HG02610 (cell line): ENCODE measurements around the gene FRG1.
"Not testable (repeated sequence)": the region's sequence is repeated elsewhere in the genome, so short reads cannot be mapped to it uniquely, and the experiment has no call there.

Experiments used
- ATAC-seq: cut with Tn5 transposase; IDR thresholded peaks from one replicate; pipeline ENCODE4 v1.9.1; 2021; ENCODE audit warnings: mild to moderate bottlenecking, moderate library complexity; ENCODE audit not compliant: unreplicated experiment

FRG1 gene

GRCh38 chr4:189940178-189941004, at the start of gene FRG1:
Gene FRG1 (plus strand): TSS chr4:189940872. CDS start chr4:189941010, 138 bp downstream.
- ATAC-seq = peak; percentile 100

- ATAC-seq = no peak
Measured at GRCh38 chr4:189897667-189898066, 43.0 kb upstream of the FRG1 start.

DNA sequence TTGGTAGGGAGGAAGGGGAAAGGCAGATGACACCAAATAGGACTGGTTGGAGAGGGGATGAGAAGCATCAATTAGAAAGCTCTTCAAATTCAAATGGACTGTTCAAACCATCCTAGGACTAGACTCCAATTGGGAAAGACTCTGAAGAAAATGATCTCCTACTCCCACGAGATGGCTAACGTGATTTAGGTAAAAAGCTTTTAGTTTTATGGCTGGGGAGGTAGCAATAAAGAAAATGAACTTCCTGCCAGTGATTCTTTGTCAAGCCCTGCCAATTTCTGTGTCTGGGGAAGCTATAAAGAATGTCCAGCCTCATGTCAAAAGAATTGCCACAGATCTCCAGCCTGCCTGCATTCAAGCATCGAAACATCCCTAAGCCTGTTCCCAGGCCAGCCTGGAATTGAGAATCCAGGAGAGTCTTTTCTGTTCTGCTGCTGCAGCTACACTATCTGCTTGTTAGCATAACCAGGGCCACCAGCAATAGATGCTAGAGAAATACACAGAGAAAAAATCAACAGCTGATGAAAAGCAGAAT, 41.1 kb upstream of the FRG1 start:
- not testable (repeated sequence) for ATAC-seq

DNA sequence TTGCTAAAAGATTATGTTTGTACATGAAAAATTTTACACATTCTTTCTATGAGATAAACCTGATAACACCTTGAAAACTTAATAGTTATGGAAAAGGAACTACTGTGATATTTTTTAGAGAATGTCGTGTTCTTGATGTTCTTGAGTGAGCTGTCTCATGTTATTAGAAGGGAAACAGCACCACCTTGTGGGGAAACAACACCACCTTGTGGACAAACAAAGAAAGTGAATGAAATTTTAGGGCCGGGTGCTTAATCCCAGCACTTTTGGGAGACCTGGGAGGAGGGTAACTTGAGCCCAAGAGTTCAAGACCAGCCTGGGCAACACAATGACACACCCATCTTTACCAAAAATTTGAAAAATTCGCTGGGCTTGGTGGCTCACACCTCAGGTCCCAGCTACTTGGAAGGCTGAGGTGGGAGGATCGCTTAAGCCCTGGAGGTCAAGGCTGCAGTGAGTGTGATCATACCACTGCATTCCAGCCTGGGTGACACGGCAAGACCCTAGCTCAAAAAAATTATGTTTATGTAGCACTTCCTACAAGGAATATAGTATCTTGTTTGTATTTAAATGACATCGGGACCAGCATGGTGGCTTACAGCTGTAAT, 36.1 kb upstream of the FRG1 start:
- peak; percentile 88 for ATAC-seq

DNA sequence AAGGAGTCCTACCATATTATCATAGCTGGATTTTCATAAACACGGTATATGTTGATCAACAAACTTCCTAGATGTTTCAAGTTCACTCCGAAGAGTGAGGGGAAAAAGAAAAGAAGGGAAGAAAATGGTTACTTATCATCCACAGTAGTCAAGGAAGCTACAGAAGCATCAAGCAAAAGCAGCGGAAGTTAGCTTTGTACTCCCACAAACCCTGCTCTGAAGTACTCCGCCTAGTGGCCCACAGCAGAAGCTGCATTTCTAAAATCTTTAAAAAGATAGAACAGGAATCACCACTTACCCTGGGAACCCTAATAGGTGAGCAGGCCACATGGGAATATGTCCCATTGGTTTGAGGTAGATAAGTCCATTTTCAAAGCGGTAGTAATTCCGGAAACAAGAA, 28.5 kb upstream of the FRG1 start:
- ATAC-seq = no peak

DNA sequence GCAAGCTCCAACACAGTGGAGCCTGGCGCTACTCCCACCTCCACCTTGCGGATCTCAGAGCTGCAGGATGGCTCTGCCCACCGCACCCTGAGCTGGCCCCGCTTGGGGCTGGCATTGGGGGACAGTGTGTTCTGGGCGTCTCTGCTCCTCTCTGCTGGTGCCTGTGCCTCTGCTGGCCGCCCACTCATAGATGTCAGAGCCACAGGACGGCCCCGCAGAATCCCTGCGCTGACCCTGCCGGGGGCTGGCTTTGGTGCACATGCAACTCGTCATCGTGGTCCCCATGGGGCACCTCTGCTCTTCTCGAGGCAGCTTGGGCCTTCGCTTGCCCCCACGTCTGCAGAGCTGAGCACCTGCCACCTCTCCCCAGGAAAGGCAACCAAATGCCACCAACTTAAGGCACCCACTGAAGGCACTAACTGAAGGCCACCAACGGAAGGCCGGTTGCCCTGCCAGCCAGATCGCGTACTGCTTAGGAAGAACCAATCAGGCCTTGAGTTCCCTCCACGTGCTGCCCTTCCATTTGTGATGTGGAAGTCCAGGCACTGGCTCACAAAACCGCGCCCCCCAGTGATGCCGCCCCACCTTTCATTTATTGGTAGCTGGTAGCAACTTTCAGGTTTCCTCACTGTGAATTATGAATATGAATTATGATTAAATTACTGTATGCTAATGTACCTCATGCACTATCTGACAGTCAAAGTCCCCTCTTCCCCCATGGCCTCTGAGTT, 23.3 kb upstream of the FRG1 start:
- no peak for ATAC-seq

DNA sequence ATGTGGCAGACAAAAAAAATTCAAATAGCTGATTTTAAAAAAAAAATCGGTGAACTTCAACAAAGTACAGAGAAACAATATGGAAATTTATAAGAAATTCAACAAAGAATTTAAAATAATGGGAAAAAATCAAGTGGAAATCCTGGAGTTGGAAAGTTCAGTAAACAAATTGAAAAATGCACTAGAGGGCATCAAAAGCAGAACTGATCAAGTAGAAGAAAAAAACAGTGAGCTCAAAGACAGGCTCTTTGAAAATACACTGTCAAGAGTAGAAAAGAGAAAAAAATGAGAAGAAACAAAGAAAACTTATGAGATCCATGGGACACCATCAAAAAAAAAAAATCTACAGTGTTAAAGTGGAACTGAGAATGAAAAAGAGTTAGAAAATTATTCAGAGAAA, 19.6 kb upstream of the FRG1 start:
- no peak for ATAC-seq

- not testable (repeated sequence) for ATAC-seq
Measured at GRCh38 chr4:189926742-189927141, 13.9 kb upstream of the FRG1 start.

DNA sequence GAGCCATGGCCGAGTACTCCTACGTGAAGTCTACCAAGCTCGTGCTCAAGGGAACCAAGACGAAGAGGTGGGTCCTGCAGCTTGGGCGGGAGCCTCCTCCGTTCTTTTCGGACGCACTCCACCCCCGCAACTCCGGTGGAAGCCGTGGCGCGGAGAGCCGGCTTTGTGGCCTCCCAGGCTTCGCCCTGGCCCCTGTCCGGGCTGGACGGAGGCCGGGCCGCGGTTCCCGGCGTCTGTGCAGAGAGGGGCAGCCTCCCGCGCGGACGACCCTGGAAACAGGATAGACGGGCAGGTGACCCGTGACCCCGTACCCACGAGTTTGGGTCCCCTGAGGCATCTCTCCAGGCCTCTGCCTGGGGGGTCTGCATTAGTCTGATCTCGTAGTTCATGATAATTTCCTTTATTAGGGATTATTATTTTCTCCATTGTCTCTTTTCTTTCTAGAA, 356 bp downstream of the FRG1 start:
- ATAC-seq = peak; percentile 36

- not testable (repeated sequence) for ATAC-seq
Measured at GRCh38 chr4:189942412-189942811, 1.7 kb downstream of the FRG1 start.

DNA sequence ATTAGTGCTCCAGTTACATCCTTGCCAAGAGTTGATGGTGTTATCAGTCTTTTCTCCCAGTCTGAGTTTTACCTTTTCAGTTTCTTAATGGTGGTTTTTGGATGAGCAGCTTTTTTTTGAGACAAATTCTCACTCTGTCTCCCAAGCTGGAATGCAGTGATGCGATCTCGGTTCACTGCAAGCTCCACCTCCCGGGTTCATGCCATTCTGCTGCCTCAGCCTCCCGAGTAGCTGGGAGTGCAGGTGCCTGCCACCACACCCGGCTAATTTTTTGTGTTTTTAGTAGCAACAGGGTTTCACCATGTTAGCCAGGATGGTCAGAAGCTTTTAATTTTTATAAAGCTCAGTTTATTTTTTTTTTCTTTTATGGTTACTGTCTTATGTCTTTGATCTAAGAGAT, 3.4 kb downstream of the FRG1 start:
- not testable (repeated sequence) for ATAC-seq

- not testable (repeated sequence) for ATAC-seq
Measured at GRCh38 chr4:189946906-189947305, 6.2 kb downstream of the FRG1 start.

DNA sequence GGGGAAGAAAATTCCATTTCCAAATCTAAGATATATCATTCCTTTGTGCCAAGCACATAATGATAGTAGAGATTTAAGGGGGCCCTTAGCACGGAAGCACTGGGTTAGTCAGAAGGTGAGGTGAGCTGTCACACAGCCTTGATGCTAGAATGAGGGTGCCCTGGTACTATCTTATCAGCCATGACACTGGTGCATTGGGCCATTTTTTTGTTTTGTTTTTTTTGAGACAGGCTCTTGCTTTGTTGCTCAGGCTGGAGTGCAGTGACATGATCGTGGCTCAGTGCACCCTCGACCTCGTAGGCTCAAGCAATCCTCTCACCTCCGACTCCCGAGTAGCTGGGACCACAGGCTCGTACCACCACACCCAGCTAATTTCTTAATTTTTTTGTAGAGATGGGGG, 7.8 kb downstream of the FRG1 start:
- ATAC-seq = not testable (repeated sequence)

DNA sequence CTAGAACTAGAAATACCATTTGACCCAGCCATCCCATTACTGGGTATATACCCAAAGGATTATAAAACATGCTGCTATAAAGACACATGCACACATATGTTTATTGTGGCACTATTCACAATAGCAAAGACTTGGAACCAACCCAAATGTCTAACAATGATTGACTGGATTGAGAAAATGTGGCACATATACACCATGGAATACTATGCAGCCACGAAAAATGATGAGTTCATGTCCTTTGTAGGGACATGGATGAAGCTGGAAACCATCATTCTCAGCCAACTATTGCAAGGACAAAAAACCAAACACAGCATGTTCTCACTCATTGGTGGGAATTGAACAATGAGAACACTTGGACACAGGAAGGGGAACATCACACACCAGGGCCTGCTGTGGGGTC, 28.6 kb downstream of the FRG1 start:
- not testable (repeated sequence) for ATAC-seq

DNA sequence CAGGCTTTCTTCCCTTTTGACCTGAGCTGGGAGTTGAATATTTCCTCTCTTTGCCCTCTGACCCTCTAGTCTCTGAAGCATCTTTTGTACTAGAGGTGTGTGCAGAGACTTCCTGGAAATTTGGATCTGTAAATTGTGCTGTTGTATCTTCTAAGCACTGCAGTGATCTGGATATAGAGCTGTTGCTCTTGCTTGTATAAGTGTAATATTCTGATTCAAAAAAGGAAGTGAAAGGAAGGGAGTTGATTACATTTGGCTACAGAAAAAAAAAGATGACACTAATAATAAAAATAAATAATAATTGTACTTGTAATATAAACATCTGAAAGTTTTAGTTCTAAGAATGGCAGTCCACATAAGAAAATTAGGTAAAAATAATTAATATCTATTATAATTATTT, 33.0 kb downstream of the FRG1 start:
- no peak for ATAC-seq

DNA sequence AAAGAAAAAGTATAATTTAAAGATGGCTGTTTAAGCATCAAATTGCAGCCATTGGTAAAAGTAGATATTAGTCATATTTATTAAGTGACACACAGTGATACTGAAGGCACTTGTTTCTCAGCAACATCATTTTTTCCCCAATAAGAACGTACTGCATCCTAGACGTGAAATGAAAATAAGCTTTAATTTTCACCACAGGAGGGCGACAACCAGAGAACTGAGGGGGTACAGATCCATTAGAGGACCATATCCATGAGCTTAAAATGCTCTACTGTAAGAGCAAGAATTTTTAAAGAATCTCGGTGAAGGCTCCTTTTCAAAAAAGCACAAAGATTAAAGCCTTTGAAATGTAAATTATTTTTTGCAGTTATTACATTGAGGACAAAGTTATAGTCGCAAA, 33.4 kb downstream of the FRG1 start:
- no peak for ATAC-seq

DNA sequence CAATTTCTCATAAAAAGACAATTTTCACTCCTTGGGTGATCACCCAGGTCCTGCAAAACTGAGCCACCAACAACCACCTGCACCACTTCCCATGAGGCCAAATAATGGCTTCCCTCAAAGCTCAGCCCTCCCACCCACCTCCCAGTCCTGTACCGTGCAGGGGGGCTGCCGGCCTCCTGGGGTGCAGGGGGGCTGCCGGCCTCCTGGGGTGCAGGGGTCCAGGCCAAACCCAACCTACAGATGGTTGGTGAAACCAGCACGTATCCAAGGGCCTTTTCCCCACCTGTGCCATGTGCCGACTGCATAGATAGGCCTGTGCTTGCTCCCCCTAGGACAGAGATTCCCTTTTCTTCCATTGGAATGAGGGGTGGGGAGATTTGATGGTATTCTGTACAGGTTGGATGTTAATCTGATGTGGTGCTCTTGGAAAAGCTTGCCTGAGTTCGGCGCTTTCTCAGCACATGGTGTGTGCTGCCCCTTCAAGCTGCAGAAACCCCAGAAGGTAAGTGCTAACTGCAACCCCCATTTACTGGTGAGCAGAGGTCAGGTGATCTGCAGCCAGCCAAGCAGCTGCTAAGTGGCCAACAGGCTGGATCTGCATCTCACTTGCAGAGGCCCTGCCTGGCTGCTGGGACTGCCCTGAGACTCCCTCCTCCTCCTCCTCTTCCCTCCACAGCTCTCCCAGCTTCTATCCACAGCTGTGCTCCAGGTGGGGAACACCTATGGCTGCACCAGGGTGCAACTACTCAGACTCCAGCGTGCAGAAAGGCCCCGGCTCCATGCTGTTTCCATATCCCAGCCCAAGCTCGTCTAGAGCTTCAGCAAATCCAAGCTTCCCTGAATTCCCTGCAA, 38.8 kb downstream of the FRG1 start:
- ATAC-seq = no peak

- ATAC-seq = not testable (repeated sequence)
Measured at GRCh38 chr4:189980292-189980691, 39.6 kb downstream of the FRG1 start.

- ATAC-seq = no peak
Measured at GRCh38 chr4:189981970-189982369, 41.3 kb downstream of the FRG1 start.

DNA sequence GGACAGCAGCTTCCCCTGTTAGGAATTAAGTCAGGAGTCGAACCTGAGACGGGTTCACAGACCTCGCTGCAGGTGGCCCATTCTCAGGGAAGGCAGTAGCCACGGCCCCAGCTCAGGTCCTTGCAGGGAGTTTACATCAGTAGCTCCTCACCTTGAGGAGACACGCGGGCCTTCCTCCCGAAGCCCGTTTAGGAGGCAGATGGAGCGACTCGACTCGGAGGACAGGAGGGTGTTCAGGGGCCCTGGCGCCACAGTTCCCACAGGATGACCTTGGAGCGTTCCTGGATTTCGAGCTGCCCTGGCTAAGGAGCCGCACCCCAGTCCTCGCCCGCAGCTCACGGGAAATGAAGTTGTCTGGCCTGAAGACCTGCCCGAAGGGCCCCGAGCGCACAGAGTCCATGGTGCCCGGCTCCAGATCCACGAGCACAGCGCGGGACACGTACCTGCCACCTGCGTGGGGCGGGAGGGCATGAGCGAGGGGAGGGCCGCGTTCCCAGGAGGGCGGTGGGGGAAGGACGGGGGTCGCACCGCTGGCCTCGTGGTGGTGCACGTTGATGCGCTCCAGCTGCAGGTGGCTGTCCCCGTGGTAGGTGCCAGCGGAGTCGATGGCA, 43.3 kb downstream of the FRG1 start:
- not testable (repeated sequence) for ATAC-seq
